ENCODE data around the gene TECRL.

The TECRL gene

GRCh38 chr4:64326507-64326906, 82.7 kb downstream of the TECRL start:
- H3K9me3 ChIP-seq (ENCODE audit: control insufficient read depth, low read depth, low read length), result no peaks in the 10 kb centered on the region
- no peaks in the 10 kb centered on the region for H3K36me3 ChIP-seq (ENCODE audit: control insufficient read depth, low read depth, low read length)
- H3K4me3 ChIP-seq (ENCODE audit: low read length), result no peak overlapping the region
- no peak overlapping the region for H3K9ac ChIP-seq (ENCODE audit: low read length)
- no peaks in the 10 kb centered on the region for H3K4me1 ChIP-seq (ENCODE audit: control insufficient read depth, low read depth, low read length)
- no peaks in the 10 kb centered on the region for H3K27me3 ChIP-seq (ENCODE audit: control insufficient read depth, insufficient read depth, low read length)
- H3K27ac ChIP-seq (ENCODE audit: low read length), result no peak overlapping the region

- Histone ChIP-seq H3K9me3 (ENCODE audit: control insufficient read depth, low read depth, low read length) (peaks cover 29% of the 10 kb centered on the region), H3K36me3 (ENCODE audit: control insufficient read depth, low read depth, low read length) (no peaks in the 10 kb centered on the region), H3K4me3 (ENCODE audit: low read length) (no peak overlapping the region), H3K9ac (ENCODE audit: low read length) (no peak overlapping the region), H3K4me1 (ENCODE audit: control insufficient read depth, low read depth, low read length) (no peaks in the 10 kb centered on the region), H3K27ac (ENCODE audit: low read length) (no peak overlapping the region), H3K27me3 (ENCODE audit: control insufficient read depth, insufficient read depth, low read length) (no peaks in the 10 kb centered on the region)
These were observed 103.0 kb downstream of the TECRL start for GRCh38 chr4:64306255-64306565.

GRCh38 chr4:64305565-64306254, 103.5 kb downstream of the TECRL start:
- Histone ChIP-seq H3K27me3 (ENCODE audit: control insufficient read depth, insufficient read depth, low read length) (no peaks in the 10 kb centered on the region), H3K9me3 (ENCODE audit: control insufficient read depth, low read depth, low read length) (peaks cover 29% of the 10 kb centered on the region), H3K27ac (ENCODE audit: low read length) (no peak overlapping the region), H3K36me3 (ENCODE audit: control insufficient read depth, low read depth, low read length) (no peaks in the 10 kb centered on the region), H3K4me1 (ENCODE audit: control insufficient read depth, low read depth, low read length) (no peaks in the 10 kb centered on the region), H3K9ac (ENCODE audit: low read length) (no peak overlapping the region), H3K4me3 (ENCODE audit: low read length) (no peak overlapping the region)

GRCh38 chr4:64272432-64272831, 136.8 kb downstream of the TECRL start:
- peaks cover 3% of the 10 kb centered on the region for H3K4me1 ChIP-seq (ENCODE audit: control insufficient read depth, low read depth, low read length)
- no peaks in the 10 kb centered on the region for H3K36me3 ChIP-seq (ENCODE audit: control insufficient read depth, low read depth, low read length)
- H3K9ac ChIP-seq (ENCODE audit: low read length), result no peak overlapping the region
- no peaks in the 10 kb centered on the region for H3K27me3 ChIP-seq (ENCODE audit: control insufficient read depth, insufficient read depth, low read length)
- H3K4me3 ChIP-seq (ENCODE audit: low read length), result no peak overlapping the region
- no peak overlapping the region for H3K27ac ChIP-seq (ENCODE audit: low read length)
- no peaks in the 10 kb centered on the region for H3K9me3 ChIP-seq (ENCODE audit: control insufficient read depth, low read depth, low read length)

GRCh38 chr4:64271601-64272081, 137.6 kb downstream of the TECRL start:
- Histone ChIP-seq H3K27ac (ENCODE audit: low read length) (no peak overlapping the region), H3K27me3 (ENCODE audit: control insufficient read depth, insufficient read depth, low read length) (no peaks in the 10 kb centered on the region), H3K9ac (ENCODE audit: low read length) (no peak overlapping the region), H3K36me3 (ENCODE audit: control insufficient read depth, low read depth, low read length) (no peaks in the 10 kb centered on the region), H3K9me3 (ENCODE audit: control insufficient read depth, low read depth, low read length) (no peaks in the 10 kb centered on the region), H3K4me3 (ENCODE audit: low read length) (no peak overlapping the region), H3K4me1 (ENCODE audit: control insufficient read depth, low read depth, low read length) (peaks cover 3% of the 10 kb centered on the region)

- H3K27ac ChIP-seq (ENCODE audit: low read length), result no peak overlapping the region
- H3K9ac ChIP-seq (ENCODE audit: low read length), result no peak overlapping the region
- H3K4me1 ChIP-seq (ENCODE audit: control insufficient read depth, low read depth, low read length), result peaks cover 3% of the 10 kb centered on the region
- H3K9me3 ChIP-seq (ENCODE audit: control insufficient read depth, low read depth, low read length), result no peaks in the 10 kb centered on the region
- no peaks in the 10 kb centered on the region for H3K27me3 ChIP-seq (ENCODE audit: control insufficient read depth, insufficient read depth, low read length)
- H3K36me3 ChIP-seq (ENCODE audit: control insufficient read depth, low read depth, low read length), result no peaks in the 10 kb centered on the region
- H3K4me3 ChIP-seq (ENCODE audit: low read length), result no peak overlapping the region
These were observed 142.6 kb downstream of the TECRL start for GRCh38 chr4:64266669-64267068.

GRCh38 chr4:64266263-64266662, 143.0 kb downstream of the TECRL start:
- no peak overlapping the region for H3K4me3 ChIP-seq (ENCODE audit: low read length)
- no peak overlapping the region for H3K27ac ChIP-seq (ENCODE audit: low read length)
- no peak overlapping the region for H3K9ac ChIP-seq (ENCODE audit: low read length)
- H3K4me1 ChIP-seq (ENCODE audit: control insufficient read depth, low read depth, low read length), result peaks cover 3% of the 10 kb centered on the region
- H3K9me3 ChIP-seq (ENCODE audit: control insufficient read depth, low read depth, low read length), result no peaks in the 10 kb centered on the region
- H3K36me3 ChIP-seq (ENCODE audit: control insufficient read depth, low read depth, low read length), result no peaks in the 10 kb centered on the region
- H3K27me3 ChIP-seq (ENCODE audit: control insufficient read depth, insufficient read depth, low read length), result no peaks in the 10 kb centered on the region

GRCh38 chr4:64251781-64252180, 157.5 kb downstream of the TECRL start:
- H3K27me3 ChIP-seq (ENCODE audit: control insufficient read depth, insufficient read depth, low read length), result no peaks in the 10 kb centered on the region
- no peak overlapping the region for H3K27ac ChIP-seq (ENCODE audit: low read length)
- H3K4me3 ChIP-seq (ENCODE audit: low read length), result no peak overlapping the region
- H3K4me1 ChIP-seq (ENCODE audit: control insufficient read depth, low read depth, low read length), result no peaks in the 10 kb centered on the region
- peaks cover 4% of the 10 kb centered on the region for H3K9me3 ChIP-seq (ENCODE audit: control insufficient read depth, low read depth, low read length)
- H3K36me3 ChIP-seq (ENCODE audit: control insufficient read depth, low read depth, low read length), result no peaks in the 10 kb centered on the region
- H3K9ac ChIP-seq (ENCODE audit: low read length), result no peak overlapping the region

GRCh38 chr4:64250488-64250887, 158.8 kb downstream of the TECRL start:
- Histone ChIP-seq H3K4me1 (ENCODE audit: control insufficient read depth, low read depth, low read length) (no peaks in the 10 kb centered on the region), H3K27me3 (ENCODE audit: control insufficient read depth, insufficient read depth, low read length) (no peaks in the 10 kb centered on the region), H3K9me3 (ENCODE audit: control insufficient read depth, low read depth, low read length) (peaks cover 4% of the 10 kb centered on the region), H3K36me3 (ENCODE audit: control insufficient read depth, low read depth, low read length) (no peaks in the 10 kb centered on the region), H3K9ac (ENCODE audit: low read length) (no peak overlapping the region), H3K27ac (ENCODE audit: low read length) (no peak overlapping the region), H3K4me3 (ENCODE audit: low read length) (no peak overlapping the region)

GRCh38 chr4:64250061-64250460, 159.2 kb downstream of the TECRL start:
- no peak overlapping the region for H3K9ac ChIP-seq (ENCODE audit: low read length)
- no peak overlapping the region for H3K4me3 ChIP-seq (ENCODE audit: low read length)
- no peaks in the 10 kb centered on the region for H3K36me3 ChIP-seq (ENCODE audit: control insufficient read depth, low read depth, low read length)
- peaks cover 4% of the 10 kb centered on the region for H3K9me3 ChIP-seq (ENCODE audit: control insufficient read depth, low read depth, low read length)
- H3K27me3 ChIP-seq (ENCODE audit: control insufficient read depth, insufficient read depth, low read length), result no peaks in the 10 kb centered on the region
- H3K27ac ChIP-seq (ENCODE audit: low read length), result no peak overlapping the region
- no peaks in the 10 kb centered on the region for H3K4me1 ChIP-seq (ENCODE audit: control insufficient read depth, low read depth, low read length)

- Histone ChIP-seq H3K4me3 (ENCODE audit: low read length) (no peak overlapping the region), H3K36me3 (ENCODE audit: control insufficient read depth, low read depth, low read length) (no peaks in the 10 kb centered on the region), H3K27ac (ENCODE audit: low read length) (no peak overlapping the region), H3K9ac (ENCODE audit: low read length) (no peak overlapping the region), H3K9me3 (ENCODE audit: control insufficient read depth, low read depth, low read length) (peaks cover 4% of the 10 kb centered on the region), H3K27me3 (ENCODE audit: control insufficient read depth, insufficient read depth, low read length) (no peaks in the 10 kb centered on the region), H3K4me1 (ENCODE audit: control insufficient read depth, low read depth, low read length) (no peaks in the 10 kb centered on the region)
These were observed 161.1 kb downstream of the TECRL start for GRCh38 chr4:64248186-64248585.

- H3K4me1 ChIP-seq (ENCODE audit: control insufficient read depth, low read depth, low read length), result no peaks in the 10 kb centered on the region
- no peaks in the 10 kb centered on the region for H3K27me3 ChIP-seq (ENCODE audit: control insufficient read depth, insufficient read depth, low read length)
- no peaks in the 10 kb centered on the region for H3K36me3 ChIP-seq (ENCODE audit: control insufficient read depth, low read depth, low read length)
- H3K9me3 ChIP-seq (ENCODE audit: control insufficient read depth, low read depth, low read length), result peaks cover 47% of the 10 kb centered on the region
- H3K4me3 ChIP-seq (ENCODE audit: low read length), result no peak overlapping the region
- H3K9ac ChIP-seq (ENCODE audit: low read length), result no peak overlapping the region
- no peak overlapping the region for H3K27ac ChIP-seq (ENCODE audit: low read length)
These were observed 178.4 kb downstream of the TECRL start for GRCh38 chr4:64230709-64231310.
